Vagina (tissue), 2 donors: Measurements from ENCODE around the gene DNAH12.

ENCODE experiments used
- CTCF ChIP-seq, 3 experiments: fragments of 450-650 bp in 2 of 3; fragments of 200-600 bp in 1 of 3; sonication (generic) in 1 of 3; IDR thresholded peaks; one replicate each; pipeline ENCODE4 v1.5.1; 2017 to 2019; ENCODE audit warnings: antibody characterized with exemption in 3 of 3, mild to moderate bottlenecking in 2 of 3, moderate library complexity in 2 of 3
- POLR2A ChIP-seq, 2 donors: fragments of 450-650 bp; IDR thresholded peaks; one replicate each; pipeline ENCODE4 v1.6.1; 2017; ENCODE audit warnings: antibody characterized with exemption in 2 of 2, mild to moderate bottlenecking in 2 of 2, moderate library complexity in 2 of 2
- POLR2AphosphoS5 ChIP-seq, 2 donors: sonication (generic); formaldehyde crosslinking; IDR thresholded peaks; one replicate each; pipeline ENCODE4 v1.9.0; 2017; ENCODE audit warnings: antibody characterized with exemption in 2 of 2, mild to moderate bottlenecking in 2 of 2, low read depth in 1 of 2; ENCODE audit not compliant: insufficient read depth in 1 of 2

- TF ChIP-seq CTCF (IDR thresholded peaks at IDR 0.05), result no peak
- no peak for TF ChIP-seq POLR2A (IDR thresholded peaks at IDR 0.05)
- no peak for TF ChIP-seq POLR2AphosphoS5 (IDR thresholded peaks at IDR 0.05; ENCODE audit: insufficient read depth in 1 of 2, low read depth in 1 of 2)
Measured at GRCh38 chr3:57350271-57350670, 193.9 kb downstream of the DNAH12 start.
